NCI-H1105 treated with DMSO at 0.1 percent for 48 hours (cell line): ENCODE measurements around the gene EPB41L3.
"Not testable (repeated sequence)": the region's sequence is repeated elsewhere in the genome, so short reads cannot be mapped to it uniquely, and the experiment has no call there.

Experiments
- DNase-seq: peaks from one replicate; lab custom pipeline; 2025; lab: John Stamatoyannopoulos, UW

The EPB41L3 gene

DNA sequence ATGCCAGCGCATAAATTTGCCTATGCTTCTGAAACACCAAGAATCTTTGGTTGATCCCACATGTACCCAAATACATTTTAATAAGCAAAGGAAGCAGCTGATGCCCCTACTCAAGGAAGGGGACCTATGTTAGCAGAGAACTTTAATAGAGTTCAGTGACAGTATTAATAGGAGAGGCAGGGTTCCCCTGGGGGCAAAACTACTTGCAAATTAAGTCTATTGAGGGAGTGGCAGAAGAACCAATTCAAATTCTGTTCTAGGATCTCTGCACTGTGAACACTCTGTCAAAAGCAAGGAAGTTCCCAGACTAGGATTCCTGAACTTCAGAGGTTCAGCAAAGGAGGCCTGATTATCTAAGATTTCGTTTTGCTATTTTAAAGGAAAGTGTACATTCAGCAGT is 47.5 kb downstream of the EPB41L3 start:
- DNase-seq, result no peak

DNA sequence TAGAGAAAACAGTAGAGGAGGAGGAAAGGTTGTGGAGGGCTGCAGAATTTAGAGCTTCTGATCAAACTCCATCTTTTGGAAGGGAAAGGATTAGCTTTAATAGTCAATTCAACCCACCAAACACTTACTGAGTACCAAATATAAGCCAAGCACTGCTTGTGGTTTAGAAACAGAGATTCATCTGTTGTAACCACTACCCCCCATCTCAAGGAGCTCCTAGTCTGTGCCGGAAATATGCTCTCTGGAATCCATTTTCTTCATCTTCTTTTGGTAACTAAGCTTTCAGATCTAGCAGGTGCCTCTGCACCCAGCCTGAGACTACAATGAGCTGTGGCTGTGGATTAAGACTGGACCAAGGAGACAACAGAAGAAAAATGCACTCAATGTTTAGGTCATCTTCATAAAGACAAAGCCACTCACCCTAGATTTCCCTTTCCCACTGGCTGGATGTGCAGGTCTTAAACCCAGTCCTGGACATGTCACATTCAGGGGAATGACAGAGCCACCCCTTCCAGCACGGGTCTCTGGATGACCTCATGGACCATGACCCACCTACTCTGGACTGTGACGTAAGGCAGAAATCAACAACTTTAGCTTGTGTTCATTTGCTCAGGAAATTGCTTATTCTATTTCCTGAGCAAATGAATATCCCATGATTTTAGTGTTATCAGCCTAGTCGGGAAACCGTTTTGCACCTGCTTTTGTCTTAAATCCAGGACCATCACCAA is 52.9 kb downstream of the EPB41L3 start:
- DNase-seq, result no peak

DNA sequence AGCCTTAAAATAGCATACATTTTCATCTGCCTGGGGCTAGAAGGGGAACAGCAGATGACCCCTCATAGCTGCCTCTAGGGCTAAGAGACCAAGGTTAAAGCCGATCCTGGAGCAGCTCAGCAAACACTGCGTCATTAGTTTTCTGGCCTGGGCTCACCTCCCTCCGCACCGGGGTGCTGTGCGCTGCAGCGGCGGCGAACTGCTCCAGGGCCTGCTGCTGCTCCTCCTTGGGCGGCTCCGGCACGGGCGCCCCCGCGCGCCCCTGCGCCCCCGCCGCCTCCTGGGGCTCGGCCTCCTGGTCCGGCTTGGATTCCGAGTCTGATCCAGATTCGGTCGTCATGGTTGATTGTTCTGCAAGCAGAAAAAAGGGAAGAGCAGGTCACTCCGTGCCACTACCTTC is 55.0 kb downstream of the EPB41L3 start:
- no peak for DNase-seq

DNA sequence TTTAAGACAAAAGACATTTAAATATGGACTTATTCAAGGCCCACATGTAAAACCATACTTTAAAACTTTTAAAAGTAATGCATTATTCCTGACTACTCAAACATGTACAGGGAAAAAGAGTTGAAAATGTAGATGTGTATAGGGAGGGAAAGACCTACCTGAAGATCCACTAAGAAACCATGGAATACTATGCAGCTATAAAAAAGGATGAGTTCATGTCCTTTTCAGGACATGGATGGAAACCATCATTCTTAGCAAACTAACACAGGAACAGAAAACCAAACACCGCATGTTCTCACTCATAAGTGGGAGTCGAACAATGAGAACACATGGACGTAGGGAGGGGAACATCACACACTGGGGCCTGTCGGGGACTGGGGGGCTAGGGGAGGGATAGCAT is 55.8 kb downstream of the EPB41L3 start:
- not testable (repeated sequence) for DNase-seq

DNA sequence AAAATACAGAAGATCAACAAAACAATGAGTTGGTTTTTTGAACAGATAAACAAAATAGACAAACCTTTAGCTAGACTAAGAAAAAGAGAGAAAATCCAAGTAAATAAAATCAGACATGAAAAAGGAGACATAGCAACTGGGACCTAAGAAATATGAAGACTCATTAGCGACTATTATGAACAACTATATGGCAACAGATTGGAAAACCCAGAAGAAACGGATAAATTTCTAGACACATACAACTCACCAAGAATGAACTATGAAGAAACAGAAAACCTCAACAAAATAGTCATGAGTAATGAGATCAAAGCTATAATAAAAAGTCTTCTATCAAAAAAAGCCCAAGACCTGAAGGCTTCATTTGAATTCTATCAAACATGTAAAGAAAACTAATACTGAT is 59.3 kb downstream of the EPB41L3 start:
- DNase-seq, result no peak

DNA sequence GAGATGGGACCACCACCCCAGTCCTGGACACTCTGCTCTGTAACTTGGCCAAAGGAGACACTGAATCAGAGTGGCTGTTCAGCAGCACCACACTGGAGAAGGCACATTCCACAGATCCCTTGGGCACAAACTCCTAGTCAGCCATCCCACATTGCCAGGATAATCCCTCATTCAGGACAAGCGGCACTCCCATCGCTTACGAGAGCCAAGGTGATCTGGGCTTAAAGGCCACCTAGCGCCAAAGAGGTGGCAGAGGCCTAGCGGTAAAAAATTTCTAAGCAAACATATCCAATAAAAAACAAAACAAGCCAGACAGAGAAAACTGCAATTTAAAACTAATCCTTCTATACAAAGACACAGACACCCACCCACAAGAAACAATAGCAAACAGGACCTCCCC is 62.2 kb downstream of the EPB41L3 start:
- no peak for DNase-seq

DNA sequence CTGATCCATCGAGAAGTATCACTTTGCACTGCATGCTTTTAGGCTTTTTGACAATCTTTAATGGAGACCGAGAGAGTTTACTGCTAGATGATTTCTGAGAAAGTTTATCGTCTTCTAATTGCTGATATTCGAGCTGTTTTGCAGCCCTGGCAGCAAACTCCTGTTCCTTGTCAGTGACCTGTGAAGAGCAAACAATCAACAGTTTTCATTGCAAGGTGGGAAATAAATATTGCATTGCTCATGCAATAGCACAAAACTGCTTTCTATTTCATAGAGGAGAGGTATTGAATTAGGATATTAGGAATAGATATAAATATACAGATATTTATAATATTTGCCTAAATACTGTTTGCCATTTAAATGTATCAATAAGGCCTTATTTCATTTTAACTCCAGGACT is 65.5 kb downstream of the EPB41L3 start:
- DNase-seq, result no peak

DNA sequence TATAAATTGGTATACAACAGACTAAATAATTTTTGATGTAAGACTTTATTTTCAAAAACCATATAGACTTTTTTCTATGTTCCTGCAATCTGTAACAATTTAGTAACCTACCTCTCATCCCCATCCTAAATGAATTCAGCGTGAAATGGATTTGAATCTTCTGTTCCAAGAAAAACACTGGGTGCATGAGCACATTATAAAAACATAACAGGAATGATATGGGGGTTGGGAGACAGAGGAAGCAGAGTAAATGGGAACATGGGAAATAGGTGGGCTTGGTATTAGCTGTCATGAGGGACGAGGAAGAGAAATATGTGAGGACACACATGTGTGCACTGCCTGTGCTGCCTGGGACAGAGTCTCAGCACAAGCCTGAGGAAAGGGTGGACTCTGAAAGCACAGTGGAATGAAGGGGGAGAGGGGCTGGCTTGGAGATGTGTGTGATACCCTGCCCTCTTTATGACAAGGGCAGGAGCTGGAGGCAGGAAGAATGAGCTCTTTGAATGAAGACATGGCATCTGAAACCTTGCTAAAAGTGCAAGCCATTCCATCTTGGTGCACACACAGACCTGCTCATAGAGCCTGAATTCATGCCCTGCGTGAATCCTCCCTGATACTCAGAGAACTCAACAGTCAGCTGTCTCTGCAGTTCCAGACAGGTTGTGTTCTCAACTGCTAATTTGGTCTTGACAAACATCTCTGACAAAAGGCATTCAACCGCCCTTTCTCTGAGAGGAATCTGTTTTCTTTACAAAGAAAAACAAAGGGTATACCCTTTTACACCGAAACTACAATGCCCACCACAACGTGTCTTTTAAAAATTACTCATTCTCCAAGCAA is 66.6 kb downstream of the EPB41L3 start:
- DNase-seq, result no peak

DNA sequence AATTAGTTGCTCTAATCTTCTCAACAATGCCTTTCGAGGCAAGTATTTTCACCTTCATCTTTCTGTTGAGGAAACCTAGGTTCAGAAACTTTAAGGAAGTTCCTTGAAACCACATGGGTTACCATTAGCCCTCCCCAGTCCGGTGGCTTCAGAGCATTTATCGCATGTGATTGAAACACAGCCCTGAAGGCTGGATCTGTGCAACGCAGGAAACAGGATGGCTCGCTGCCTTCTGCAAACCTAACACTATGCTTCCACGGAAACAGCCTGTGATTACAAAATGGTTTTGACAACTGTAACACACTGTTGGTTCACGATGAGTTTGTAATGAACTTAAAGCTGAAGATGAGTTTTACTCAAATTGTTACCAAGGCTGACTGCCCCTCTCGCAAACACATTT is 68.5 kb downstream of the EPB41L3 start:
- no peak for DNase-seq

DNA sequence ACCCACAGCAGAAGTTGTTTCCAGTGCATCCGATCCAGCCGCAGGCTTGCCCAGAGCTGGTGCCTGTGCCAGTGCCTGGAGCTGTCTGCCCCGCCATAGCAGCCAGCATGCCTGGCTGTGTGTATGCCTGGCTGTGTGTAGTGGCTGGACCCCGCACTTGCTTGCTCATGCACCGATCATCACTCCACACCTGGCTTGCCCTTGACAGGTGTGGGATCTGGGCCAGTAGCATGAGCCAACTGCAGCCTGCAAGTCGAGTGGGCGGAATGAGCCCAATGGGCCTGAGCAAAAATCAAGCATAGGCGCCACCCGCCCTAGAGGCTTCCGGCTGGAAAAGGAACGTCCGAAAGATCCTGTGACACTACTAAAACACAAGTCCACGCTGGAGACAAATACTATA is 74.5 kb downstream of the EPB41L3 start:
- DNase-seq, result no peak

DNA sequence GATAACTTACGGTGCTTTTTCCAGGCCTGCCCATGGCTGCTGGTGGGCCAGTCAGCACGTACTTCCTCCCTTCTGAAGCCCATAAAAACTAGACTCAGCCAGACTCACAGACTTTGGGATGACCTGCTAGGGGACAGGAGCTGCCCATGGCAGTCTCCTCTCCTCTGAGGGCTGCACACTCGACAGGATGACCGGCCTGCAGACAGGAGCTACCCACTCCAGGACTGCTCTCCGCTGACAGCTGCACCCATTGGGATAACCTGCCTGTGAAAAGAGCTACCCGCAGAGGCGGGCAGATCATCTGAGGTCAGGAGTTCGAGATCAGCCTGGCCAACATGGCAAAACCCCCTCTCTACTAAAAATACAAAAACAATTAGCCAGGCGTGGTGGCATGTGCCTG is 75.4 kb downstream of the EPB41L3 start:
- DNase-seq, result no peak

DNA sequence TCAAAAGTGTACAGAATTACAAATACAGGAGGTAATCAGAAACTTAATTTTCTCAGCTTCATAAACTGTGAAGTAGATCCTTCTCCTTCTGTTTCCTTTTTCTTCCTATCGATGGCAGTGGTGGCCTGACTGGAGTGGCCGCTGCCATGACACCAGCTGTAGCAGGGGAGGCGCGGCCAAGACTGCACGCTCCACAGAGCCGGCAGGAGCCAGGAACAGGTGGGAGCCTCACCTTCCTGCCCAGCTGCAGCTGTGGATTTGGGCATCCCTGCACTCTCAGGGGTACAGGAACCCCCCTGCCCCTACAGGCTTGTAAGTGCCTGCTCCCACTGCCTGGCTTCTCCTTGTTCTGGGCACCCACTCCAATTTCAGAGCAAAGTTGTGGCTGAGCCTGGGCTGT is 76.1 kb downstream of the EPB41L3 start:
- no peak for DNase-seq

DNA sequence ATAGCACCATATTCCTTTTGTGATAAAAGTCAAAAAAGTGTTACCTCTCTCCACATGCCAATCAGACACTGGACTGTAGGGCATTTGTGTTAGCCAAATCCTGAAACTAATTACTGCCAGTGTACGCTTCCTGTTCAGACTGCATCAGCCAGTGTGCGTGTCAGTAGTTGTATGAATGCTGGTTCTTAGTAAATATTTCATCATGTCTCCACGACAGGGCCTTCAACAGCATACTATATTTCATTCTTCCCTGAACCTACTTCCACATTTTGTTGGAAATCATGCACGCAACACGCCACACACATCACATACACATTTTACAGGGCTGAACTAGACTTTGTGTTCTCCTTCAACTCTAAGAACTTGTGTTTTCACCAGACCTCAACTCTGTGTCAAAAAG is 77.5 kb downstream of the EPB41L3 start:
- no peak for DNase-seq

DNA sequence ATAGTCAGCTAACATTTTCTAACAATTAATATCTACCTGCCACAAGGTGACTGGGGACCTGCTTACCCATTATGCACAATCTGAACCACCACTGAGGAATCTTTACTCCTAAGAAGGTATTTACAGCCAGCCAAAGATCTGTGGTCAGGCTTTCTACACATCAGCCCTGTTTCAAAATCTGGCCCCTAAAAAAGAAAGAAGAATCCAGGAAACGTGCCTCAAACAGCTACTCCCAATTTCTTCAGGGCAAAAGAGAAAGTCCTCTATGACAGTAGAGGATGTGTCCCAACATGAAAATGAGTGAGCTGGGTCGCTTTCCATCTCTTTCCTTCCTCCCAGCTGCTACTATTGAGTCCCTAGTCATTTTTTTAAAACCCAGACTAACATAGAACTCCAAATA is 79.5 kb downstream of the EPB41L3 start:
- no peak for DNase-seq

DNA sequence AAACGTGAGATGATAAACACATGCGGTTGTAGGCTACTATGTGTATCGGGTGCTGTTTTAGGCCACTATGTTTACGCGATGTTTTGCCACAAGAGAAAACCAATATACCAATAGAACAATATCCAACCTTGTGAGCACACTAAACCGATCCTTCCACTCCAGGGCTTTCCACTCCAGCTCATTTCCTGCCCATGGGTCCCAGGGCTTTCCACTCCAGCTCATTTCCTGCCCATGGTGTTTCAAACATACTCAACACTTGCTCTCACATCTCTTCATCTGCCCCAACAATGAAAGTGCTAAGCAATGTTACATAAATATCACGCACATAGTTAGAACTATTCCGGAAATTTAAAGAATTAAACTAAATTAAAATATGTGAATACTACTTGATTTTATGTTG is 80.0 kb downstream of the EPB41L3 start:
- DNase-seq, result no peak

DNA sequence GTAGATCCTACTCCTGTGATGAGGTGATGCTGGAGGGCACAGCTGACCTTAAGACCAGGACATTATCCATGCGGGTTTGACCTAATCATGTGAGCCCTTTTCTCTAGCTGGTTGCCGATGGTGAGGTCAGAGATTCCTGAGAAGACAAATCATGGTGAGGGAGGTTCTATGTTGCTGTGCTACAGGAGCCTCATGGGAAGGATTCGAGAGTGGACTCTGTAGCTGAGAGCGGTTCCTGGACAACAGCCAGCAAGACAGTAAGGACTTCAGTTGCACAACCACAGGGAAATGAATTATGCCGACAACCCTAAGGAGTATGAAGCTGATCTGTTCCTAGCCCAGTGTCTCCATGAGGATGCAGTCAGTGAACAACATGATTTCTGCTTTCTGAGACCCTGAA is 80.4 kb downstream of the EPB41L3 start:
- DNase-seq, result no peak

DNA sequence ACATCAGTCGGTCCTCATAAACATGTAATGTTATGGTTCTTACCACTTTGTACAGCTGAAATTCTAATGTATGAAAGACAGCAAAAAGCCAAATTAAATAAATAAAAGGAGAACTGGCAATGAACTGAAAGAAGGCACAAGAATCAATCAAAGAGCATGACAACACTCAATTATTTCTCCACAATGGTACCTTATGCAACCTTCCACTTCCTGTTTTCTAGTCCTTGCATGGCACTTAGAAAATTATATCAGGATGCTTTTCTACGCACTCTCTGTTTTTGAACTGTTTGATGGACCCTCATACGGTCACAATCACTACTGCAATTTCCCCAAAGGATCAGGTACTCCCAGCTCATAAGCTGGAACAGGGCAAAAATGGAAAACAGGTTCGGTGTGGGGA is 81.6 kb downstream of the EPB41L3 start:
- DNase-seq, result no peak

DNA sequence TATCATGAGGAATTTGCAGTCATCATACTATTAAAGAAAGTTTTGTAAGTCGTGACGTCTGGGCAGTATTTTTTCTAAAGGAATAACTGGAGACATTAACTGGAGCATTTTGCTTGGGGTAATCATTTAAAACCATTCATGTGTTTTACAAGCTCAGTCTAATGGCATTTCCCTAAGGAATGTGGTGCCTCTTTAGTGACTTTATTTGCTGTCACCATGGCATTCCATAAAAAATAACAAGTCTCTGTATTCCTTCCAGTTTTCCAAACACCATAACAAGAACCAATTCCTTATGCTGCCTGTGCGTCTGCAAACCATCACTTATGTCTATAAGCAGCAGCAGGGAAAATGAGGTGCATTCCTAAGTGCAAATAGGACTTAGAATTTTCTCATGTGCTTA is 82.8 kb downstream of the EPB41L3 start:
- DNase-seq, result no peak

DNA sequence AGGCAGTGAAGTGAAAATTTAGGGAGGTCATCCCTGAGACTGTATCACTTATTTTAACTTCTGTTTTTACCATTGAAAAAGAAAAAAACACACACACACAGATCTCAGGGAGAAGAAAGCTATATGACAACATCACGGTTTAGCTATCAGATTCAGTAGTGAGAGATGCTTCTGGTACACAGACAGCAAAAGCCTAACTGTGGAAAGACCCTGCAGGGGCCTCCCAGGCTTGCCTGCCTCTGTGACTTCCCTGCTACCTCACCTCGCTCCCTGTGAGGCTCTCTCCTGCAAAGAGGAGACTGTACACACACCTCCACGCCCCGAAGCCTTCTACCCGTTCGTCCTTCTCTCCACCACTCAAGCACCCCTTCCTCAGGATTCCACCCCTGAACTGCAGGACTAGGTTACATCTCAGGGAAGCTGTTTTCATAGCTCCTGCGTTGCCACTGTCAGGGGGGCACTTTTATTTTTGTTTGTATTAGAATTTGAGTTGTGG is 86.3 kb downstream of the EPB41L3 start:
- no peak for DNase-seq

DNA sequence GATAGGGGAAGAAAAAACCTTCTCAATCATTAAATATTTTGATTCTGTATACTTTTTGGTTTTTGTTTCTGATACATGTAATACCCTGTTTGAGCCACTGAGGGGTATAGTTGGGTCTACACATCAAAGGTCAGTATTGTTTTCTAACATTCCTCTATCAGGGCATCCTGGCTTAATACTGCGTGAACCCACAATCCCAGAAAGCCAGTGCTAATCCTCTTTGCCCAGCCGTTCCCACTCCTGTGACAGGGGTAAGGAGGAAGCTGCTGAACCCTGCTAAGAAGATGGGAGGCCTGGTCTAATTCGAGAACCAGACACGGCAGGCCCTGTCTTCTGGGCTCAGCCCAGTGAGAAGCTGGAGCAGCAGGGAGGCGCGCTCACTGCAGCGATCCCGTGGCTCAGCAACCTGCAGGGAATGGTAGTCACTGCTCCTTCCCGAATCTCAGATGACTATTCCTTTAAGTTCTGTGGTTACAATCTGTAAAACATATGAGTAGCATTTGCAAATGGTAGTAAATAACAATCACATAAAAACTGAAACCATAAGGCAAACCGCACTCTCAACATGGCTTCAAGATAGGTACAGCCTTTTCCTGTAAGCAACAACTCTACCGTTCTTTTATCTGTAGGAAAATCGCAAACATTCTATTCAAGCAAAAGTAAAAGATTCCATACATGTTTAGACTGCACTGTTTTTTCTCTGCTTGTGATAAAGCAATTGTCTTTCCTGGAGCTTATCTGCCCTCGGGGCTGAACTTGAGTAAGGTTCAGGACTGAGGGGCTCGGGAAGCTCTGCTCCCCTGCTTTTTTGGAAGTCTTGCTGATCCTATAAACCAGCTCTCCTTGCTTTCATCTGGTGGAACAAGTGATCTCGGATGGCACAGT is 87.0 kb downstream of the EPB41L3 start:
- no peak for DNase-seq

DNA sequence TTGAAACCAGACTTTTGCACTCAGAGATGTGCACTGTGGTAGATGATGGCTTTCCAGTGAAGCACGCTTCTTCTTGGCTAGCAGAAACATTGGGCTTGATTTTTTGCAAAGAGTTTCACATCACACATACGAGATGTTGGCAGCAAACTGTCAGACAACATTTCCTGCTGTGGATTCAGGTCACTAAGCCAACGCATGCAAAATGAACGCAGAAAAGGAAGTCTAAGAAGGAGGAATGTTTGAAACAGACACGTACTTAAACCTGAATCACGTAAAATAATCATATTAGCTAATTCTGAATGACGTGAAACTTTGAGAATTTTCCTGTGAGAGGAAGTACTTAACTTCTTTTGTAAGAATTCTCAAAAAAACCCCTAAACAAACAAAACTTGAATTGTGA is 88.1 kb downstream of the EPB41L3 start:
- DNase-seq, result no peak

DNA sequence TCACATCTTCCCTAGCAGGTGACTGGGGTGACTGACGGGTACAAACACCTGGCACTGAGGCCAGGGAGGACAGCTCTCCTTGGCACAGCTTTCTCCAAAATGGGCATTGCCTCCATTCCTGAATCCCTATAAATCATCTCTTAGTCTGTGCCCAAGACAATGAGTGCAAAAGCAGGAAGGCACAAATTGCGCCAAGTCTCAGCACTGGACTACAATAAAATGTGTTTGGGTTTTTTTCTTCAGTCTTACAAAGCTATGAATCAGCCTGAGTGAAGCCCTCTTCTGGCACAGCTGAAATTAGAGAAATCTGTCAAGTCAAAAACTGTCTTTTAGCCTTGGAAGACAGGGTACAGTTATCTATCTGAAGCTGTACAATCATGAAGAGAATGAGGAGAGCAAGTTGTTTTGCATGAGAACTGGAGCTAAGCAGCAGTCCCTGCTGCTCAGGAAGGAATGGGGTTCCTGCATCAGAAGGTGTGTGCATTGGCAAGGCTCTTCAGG is 90.8 kb downstream of the EPB41L3 start:
- DNase-seq, result no peak
